ENCODE results near the gene TMOD1. TPM values are rescaled to one million over a fixed set of nuclear protein-coding genes. Genes with fewer than 3 reads are reported as not detected.

Gene TMOD1
- total and polyA plus RNA-seq, 9 of the 15 experiments (the other 6 are each of a cell fraction or from before 2014, with no cell fraction given): 7.1 to 41.2 (median 14.2) TPM

GRCh38 chr9:97502984-97503861 is 1.8 kb downstream of the TMOD1 start (continued):
- peak; percentile 33; the same call in 1 of the 2 replicates for TF ChIP-seq MAX (CRISPR knock-in tag; IDR thresholded peaks at IDR 0.05)
- peak in 1 of 2 experiments; percentile 93; a peak in 2 of 3 replicates for TF ChIP-seq CBX3 (IDR thresholded peaks at IDR 0.05; ENCODE audit: borderline replicate concordance in 1 of 2, low read length in 2 of 2)
- no peak for TF ChIP-seq BMI1 (IDR thresholded peaks at IDR 0.05; ENCODE audit: low read length)
- TF ChIP-seq RBM14 (IDR thresholded peaks at IDR 0.05; ENCODE audit: borderline replicate concordance, insufficient read depth, low read depth, low read length): no peak
- TF ChIP-seq CBX1 (IDR thresholded peaks at IDR 0.05; ENCODE audit: low read depth): 0 out of 2 replicates have a peak, but pooled peaks have one; percentile 13
- TF ChIP-seq CTCFL (IDR thresholded peaks at IDR 0.05; ENCODE audit: borderline replicate concordance, insufficient read depth, low read depth, low read length, poor library complexity, severe bottlenecking): no peak
- TF ChIP-seq JUND (IDR thresholded peaks at IDR 0.05; ENCODE audit: borderline replicate concordance, low read depth, low read length): peak; percentile 80
- peak; percentile 67; the same call in 1 of the 3 replicates for TF ChIP-seq JUND (tag; IDR thresholded peaks at IDR 0.05; ENCODE audit: borderline replicate concordance, low read depth, low read length)
- 0 out of 2 replicates have a peak, but pooled peaks have one; percentile 14 for TF ChIP-seq HEY1 (CRISPR knock-in tag; IDR thresholded peaks at IDR 0.05; ENCODE audit: borderline replicate concordance)
- TF ChIP-seq MTF1 (CRISPR knock-in tag; IDR thresholded peaks at IDR 0.05; ENCODE audit: borderline replicate concordance): no peak
- TF ChIP-seq NFIC (IDR thresholded peaks at IDR 0.05): peak; percentile 75
- TF ChIP-seq ZBTB34 (CRISPR knock-in tag; IDR thresholded peaks at IDR 0.05): no peak
- no peak for TF ChIP-seq ZNF57 (CRISPR knock-in tag; IDR thresholded peaks at IDR 0.05)
- TF ChIP-seq ZNF445 (CRISPR knock-in tag; IDR thresholded peaks at IDR 0.05; ENCODE audit: low read depth): no peak
- no peak for TF ChIP-seq SAFB (IDR thresholded peaks at IDR 0.05; ENCODE audit: borderline replicate concordance, low read depth, low read length)
- no peak for TF ChIP-seq BACH1 (tag; IDR thresholded peaks at IDR 0.05)
- no peak for TF ChIP-seq HOMEZ (CRISPR knock-in tag; IDR thresholded peaks at IDR 0.05)
- TF ChIP-seq ZNF717 (CRISPR knock-in tag; IDR thresholded peaks at IDR 0.05): no peak
- TF ChIP-seq POLR2A (conservative IDR thresholded peaks at IDR 0.05): peak; percentile 58
- no peak for TF ChIP-seq MXD1 (CRISPR knock-in tag; IDR thresholded peaks at IDR 0.05; ENCODE audit: borderline replicate concordance, poor library complexity, severe bottlenecking)

Data from K562 (cell line).